ENCODE results near the gene HYKK. TPM values are rescaled to one million over a fixed set of nuclear protein-coding genes. Genes with fewer than 3 reads are reported as not detected.

HYKK gene
- total and polyA plus RNA-seq, 2 donors (not counting 3 experiments of a cell fraction or from before 2014, with no cell fraction given), result 1.0 to 2.1 TPM

DNA sequence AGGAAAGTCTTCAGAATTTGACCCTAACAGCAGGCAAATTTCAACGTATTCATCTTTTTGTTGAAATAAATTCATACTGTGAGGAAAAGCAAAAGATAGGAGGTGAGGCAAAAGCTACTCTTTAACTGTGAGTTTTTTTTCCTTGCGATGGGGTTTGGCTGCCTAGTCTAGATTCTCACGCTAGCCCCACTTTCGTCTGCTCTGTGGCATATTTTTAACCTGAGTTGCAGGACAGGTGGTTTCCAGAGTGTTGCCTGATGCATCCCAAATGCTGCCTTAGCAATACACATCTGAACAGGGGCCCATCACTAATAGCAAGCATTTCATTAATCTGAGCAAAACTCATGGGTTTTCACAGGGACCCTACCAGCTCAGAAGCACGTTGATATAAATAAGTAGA lies 44.5 kb downstream of the HYKK start:
- no peaks in the 10 kb centered on the region for H3K4me1 ChIP-seq (ENCODE audit: control insufficient read depth, extremely low read depth, insufficient read depth, low read length)
- DNase-seq (ENCODE audit: low read depth, low spot score), result no peak
- H3K4me3 ChIP-seq (replicated peaks in 1 of 3; ENCODE audit: insufficient read depth in 1 of 3, low read depth in 1 of 3, low read length in 3 of 3), result no peak overlapping the region
- H4K20me1 ChIP-seq (replicated peaks; ENCODE audit: control insufficient read depth, extremely low read depth, insufficient read depth, low read length), result no peaks in the 10 kb centered on the region
- BruUV-seq (replicated peaks), result no TSS peak
- peaks cover 13 to 15% of the 10 kb centered on the region in 2 experiments for H3K36me3 ChIP-seq (ENCODE audit: control insufficient read depth in 2 of 2, extremely low read depth in 1 of 2, insufficient read depth in 2 of 2, low read length in 2 of 2)
- no peaks in the 10 kb centered on the region for H3K79me2 ChIP-seq (ENCODE audit: control insufficient read depth, insufficient read depth, low read length)
- TF ChIP-seq GATA2 (IDR thresholded peaks at IDR 0.05; ENCODE audit: insufficient read depth, insufficient read length, low read depth, low read length), result no peak
- no peak for TF ChIP-seq FOS (IDR thresholded peaks at IDR 0.05; ENCODE audit: borderline replicate concordance, insufficient read depth, low read length)
- TF ChIP-seq JUN (IDR thresholded peaks at IDR 0.05; ENCODE audit: borderline replicate concordance, insufficient read depth, insufficient read length, low read depth), result no peak
- TF ChIP-seq MYC (IDR thresholded peaks at IDR 0.05; ENCODE audit: low read depth, low read length), result no peak
- TF ChIP-seq, protein P1, sequence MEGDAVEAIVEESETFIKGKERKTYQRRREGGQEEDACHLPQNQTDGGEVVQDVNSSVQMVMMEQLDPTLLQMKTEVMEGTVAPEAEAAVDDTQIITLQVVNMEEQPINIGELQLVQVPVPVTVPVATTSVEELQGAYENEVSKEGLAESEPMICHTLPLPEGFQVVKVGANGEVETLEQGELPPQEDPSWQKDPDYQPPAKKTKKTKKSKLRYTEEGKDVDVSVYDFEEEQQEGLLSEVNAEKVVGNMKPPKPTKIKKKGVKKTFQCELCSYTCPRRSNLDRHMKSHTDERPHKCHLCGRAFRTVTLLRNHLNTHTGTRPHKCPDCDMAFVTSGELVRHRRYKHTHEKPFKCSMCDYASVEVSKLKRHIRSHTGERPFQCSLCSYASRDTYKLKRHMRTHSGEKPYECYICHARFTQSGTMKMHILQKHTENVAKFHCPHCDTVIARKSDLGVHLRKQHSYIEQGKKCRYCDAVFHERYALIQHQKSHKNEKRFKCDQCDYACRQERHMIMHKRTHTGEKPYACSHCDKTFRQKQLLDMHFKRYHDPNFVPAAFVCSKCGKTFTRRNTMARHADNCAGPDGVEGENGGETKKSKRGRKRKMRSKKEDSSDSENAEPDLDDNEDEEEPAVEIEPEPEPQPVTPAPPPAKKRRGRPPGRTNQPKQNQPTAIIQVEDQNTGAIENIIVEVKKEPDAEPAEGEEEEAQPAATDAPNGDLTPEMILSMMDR (IDR thresholded peaks at IDR 0.05; ENCODE audit: extremely low read depth in 1 of 2, insufficient read depth in 1 of 2, low read depth in 1 of 2, low read length in 2 of 2), result no peak
- no peak for TF ChIP-seq EZH2 (IDR thresholded peaks at IDR 0.05; ENCODE audit: borderline replicate concordance, low read depth, low read length, severe bottlenecking)
- TF ChIP-seq, protein P2, sequence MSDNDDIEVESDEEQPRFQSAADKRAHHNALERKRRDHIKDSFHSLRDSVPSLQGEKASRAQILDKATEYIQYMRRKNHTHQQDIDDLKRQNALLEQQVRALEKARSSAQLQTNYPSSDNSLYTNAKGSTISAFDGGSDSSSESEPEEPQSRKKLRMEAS (IDR thresholded peaks at IDR 0.05; ENCODE audit: insufficient read depth, insufficient read length), result no peak
- TF ChIP-seq POLR2A (IDR thresholded peaks at IDR 0.05; ENCODE audit: low read depth, low read length), result no peak
- TF ChIP-seq POLR2AphosphoS5 (IDR thresholded peaks at IDR 0.05; ENCODE audit: insufficient read depth, low read depth, low read length), result no peak
- no peak for FAIRE-seq
- POLR2A ChIA-PET, result no interaction called here
- H3K4me2 ChIP-seq (ENCODE audit: insufficient read depth, low read length), result no peak overlapping the region
- H3K9me3 ChIP-seq (replicated peaks; ENCODE audit: control insufficient read depth, insufficient read depth, low read length), result no peaks in the 10 kb centered on the region
- no peak overlapping the region for H3K9ac ChIP-seq (replicated peaks; ENCODE audit: extremely low read depth, insufficient read depth, low read length)
- CTCF ChIA-PET, result interaction anchor here (2.2 kb wide), 1 partner anchor 14 kb away, joined by 8 read pairs; the partner anchor contains the start of gene CHRNA5
- H2AFZ ChIP-seq (ENCODE audit: low read depth, low read length), result no peak overlapping the region
- dilution Hi-C loops (cut with MboI; ENCODE audit: extremely low pct_ligation_motif_present, low sequenced_read_pairs), result no loop called here
- intact Hi-C loops (cut with micrococcal nuclease), result no loop called here
- H3K27ac ChIP-seq (ENCODE audit: insufficient read depth, low read depth, low read length), result no peak overlapping the region
- H3K27me3 ChIP-seq (ENCODE audit: control insufficient read depth in 2 of 2, insufficient read depth in 2 of 2, low read length in 2 of 2), result no peaks in the 10 kb centered on the region
- H3K9me1 ChIP-seq (replicated peaks; ENCODE audit: control insufficient read depth, extremely low read depth, insufficient read depth, low read length), result no peaks in the 10 kb centered on the region
